ENCODE results near the gene ANTKMT. TPM values are rescaled to one million over a fixed set of nuclear protein-coding genes. Genes with fewer than 3 reads are reported as not detected.

Gene ANTKMT
- polyA plus RNA-seq, 1 donor from 2014 or later = 73.4 TPM

GRCh38 chr16:721765-722540 lies 1.0 kb downstream of the ANTKMT start:
- H3K27me3 ChIP-seq (ENCODE audit: insufficient read depth, low read depth, low read length) = no peaks in the 10 kb centered on the region
- no peaks in the 10 kb centered on the region for H3F3A ChIP-seq (ENCODE audit: insufficient read depth, low read length, poor library complexity, severe bottlenecking)
- no peaks in the 10 kb centered on the region for H4K20me1 ChIP-seq (ENCODE audit: insufficient read depth)
- TF ChIP-seq TAF1 (IDR thresholded peaks at IDR 0.05; ENCODE audit: low read depth) (no peak), MXI1 (conservative IDR thresholded peaks at IDR 0.05; ENCODE audit: poor library complexity, severe bottlenecking) (no peak), SMC3 (conservative IDR thresholded peaks at IDR 0.05; ENCODE audit: poor library complexity) (no peak), REST (IDR thresholded peaks at IDR 0.05; ENCODE audit: borderline replicate concordance) (no peak), POLR2AphosphoS5 (IDR thresholded peaks at IDR 0.05) (no peak), EZH2 (IDR thresholded peaks at IDR 0.05; ENCODE audit: borderline replicate concordance, insufficient read depth, low read length, poor library complexity, severe bottlenecking) (no peak), EP300 (conservative IDR thresholded peaks at IDR 0.05; ENCODE audit: poor library complexity, severe bottlenecking) (no peak), CTCF (IDR thresholded peaks at IDR 0.05; ENCODE audit: poor library complexity, severe bottlenecking) (no peak), RAD21 (conservative IDR thresholded peaks at IDR 0.05) (no peak)
- H3K36me3 ChIP-seq (ENCODE audit: insufficient read depth, low read length) = no peaks in the 10 kb centered on the region
- peak overlapping the region; percentile 95 for H3K4me3 ChIP-seq (ENCODE audit: low read length)
- H3K79me2 ChIP-seq (replicated peaks; ENCODE audit: insufficient read depth, low read length) = peaks cover 6% of the 10 kb centered on the region
- peak overlapping the region; percentile 90 for H3K9ac ChIP-seq (ENCODE audit: low read length)
- peak overlapping the region; percentile 55 for H3K4me2 ChIP-seq (ENCODE audit: low read length)
- no peaks in the 10 kb centered on the region for H3K9me3 ChIP-seq (ENCODE audit: low read length)
- H2AFZ ChIP-seq (ENCODE audit: low read depth, low read length) = no peak overlapping the region
- H3K9me2 ChIP-seq (ENCODE audit: insufficient read depth, low read length) = no peaks in the 10 kb centered on the region
- no peak overlapping the region for H3K27ac ChIP-seq (ENCODE audit: low read length)

- Histone ChIP-seq H2AFZ (ENCODE audit: low read depth, low read length) (no peak overlapping the region), H4K20me1 (ENCODE audit: insufficient read depth) (no peaks in the 10 kb centered on the region), H3K79me2 (replicated peaks; ENCODE audit: insufficient read depth, low read length) (no peaks in the 10 kb centered on the region), H3K9me2 (ENCODE audit: insufficient read depth, low read length) (no peaks in the 10 kb centered on the region), H3K4me3 (ENCODE audit: low read length) (no peak overlapping the region), H3F3A (ENCODE audit: insufficient read depth, low read length, poor library complexity, severe bottlenecking) (no peaks in the 10 kb centered on the region), H3K27ac (ENCODE audit: low read length) (no peak overlapping the region), H3K27me3 (ENCODE audit: insufficient read depth, low read depth, low read length) (peaks cover 7% of the 10 kb centered on the region), H3K36me3 (ENCODE audit: insufficient read depth, low read length) (no peaks in the 10 kb centered on the region), H3K9ac (ENCODE audit: low read length) (no peak overlapping the region), H3K9me3 (ENCODE audit: low read length) (no peaks in the 10 kb centered on the region), H3K4me2 (ENCODE audit: low read length) (no peak overlapping the region)
- no peak for TF ChIP-seq MXI1 (conservative IDR thresholded peaks at IDR 0.05; ENCODE audit: poor library complexity, severe bottlenecking)
- no peak for TF ChIP-seq EZH2 (IDR thresholded peaks at IDR 0.05; ENCODE audit: borderline replicate concordance, insufficient read depth, low read length, poor library complexity, severe bottlenecking)
- TF ChIP-seq CTCF (IDR thresholded peaks at IDR 0.05; ENCODE audit: poor library complexity, severe bottlenecking) = no peak
- TF ChIP-seq REST (IDR thresholded peaks at IDR 0.05; ENCODE audit: borderline replicate concordance) = no peak
- TF ChIP-seq SMC3 (conservative IDR thresholded peaks at IDR 0.05; ENCODE audit: poor library complexity) = no peak
- TF ChIP-seq POLR2AphosphoS5 (IDR thresholded peaks at IDR 0.05) = no peak
- no peak for TF ChIP-seq EP300 (conservative IDR thresholded peaks at IDR 0.05; ENCODE audit: poor library complexity, severe bottlenecking)
- no peak for TF ChIP-seq TAF1 (IDR thresholded peaks at IDR 0.05; ENCODE audit: low read depth)
- TF ChIP-seq RAD21 (conservative IDR thresholded peaks at IDR 0.05) = no peak
Observed at GRCh38 chr16:722835-723633, 2.1 kb downstream of the ANTKMT start.
